Aorta (tissue), 5 donors: ENCODE measurements around the gene EPX. TPM values are rescaled to one million over a fixed set of nuclear protein-coding genes. Genes with fewer than 3 reads are reported as not detected.
A peak's percentile ranks its signal among the peaks of the same experiment; 100 is the strongest.

Experiments
- ATAC-seq: fragments of 200-7000 bp; cut with Tn5 transposase; one replicate; pipeline ENCODE4 v1.9.1; 2022; ENCODE audit warnings: moderate library complexity; ENCODE audit not compliant: low FRiP score
- DNase-seq, 2 donors: peaks; one replicate each; pipeline ENCODE4 v3.0.0-alpha.2; 2020
- H3K27ac ChIP-seq, 2 donors: one replicate each; pipeline ENCODE4 v1.5.1; 2013; ENCODE audit warnings: low read length in 2 of 2, mild to moderate bottlenecking in 2 of 2, moderate library complexity in 2 of 2, control low read depth in 1 of 2, inconsistent platforms in 1 of 2, low read depth in 1 of 2
- H3K27me3 ChIP-seq, 2 donors: one replicate each; pipeline ENCODE4 v1.6.1; 2013; ENCODE audit warnings: control low read depth in 1 of 2, low read length in 1 of 2, mild to moderate bottlenecking in 1 of 2, moderate library complexity in 1 of 2; ENCODE audit not compliant: insufficient read depth in 2 of 2, control insufficient read depth in 1 of 2
- H3K36me3 ChIP-seq, 2 donors: one replicate each; pipeline ENCODE4 v1.6.1; 2013; ENCODE audit warnings: control low read depth in 1 of 2, low read length in 1 of 2, mild to moderate bottlenecking in 1 of 2; ENCODE audit not compliant: insufficient read depth in 2 of 2, control insufficient read depth in 1 of 2
- H3K4me1 ChIP-seq, 2 donors: one replicate each; pipeline ENCODE4 v1.6.1; 2013; ENCODE audit warnings: low read length in 2 of 2, control low read depth in 1 of 2, mild to moderate bottlenecking in 1 of 2, moderate library complexity in 1 of 2; ENCODE audit not compliant: insufficient read depth in 2 of 2, control insufficient read depth in 1 of 2
- H3K4me3 ChIP-seq, 2 donors: one replicate each; pipeline ENCODE4 v1.5.1; 2013; ENCODE audit warnings: low read length in 2 of 2, control low read depth in 1 of 2, mild to moderate bottlenecking in 1 of 2
- H3K9me3 ChIP-seq: one replicate; pipeline ENCODE4 v1.6.1; 2013; ENCODE audit warnings: mild to moderate bottlenecking, low read length; ENCODE audit not compliant: control insufficient read depth
- WGBS, 2 donors: extraction: QIAGEN DNeasy Blood & Tissue Kit; methylation state at CpG; one replicate each; pipeline ENCODE4 v1.1.7; 2013; 5-methylcytosine and 5-hydroxymethylcytosine counted together
- intact Hi-C, 2 donors: fragments of 100-400 bp; cut with DNase I; formaldehyde crosslinking; loops; one replicate each; pipeline versions ENCODE4 v1.14.2 to v1.15.0; 2022
- polyA plus RNA-seq, 2 donors: library from polyadenylated mRNA; stranded (reverse); fragments of 200-250 nt; gene quantifications; one replicate each; pipeline ENCODE4 v1.2.3, GENCODE V29; 2013
- total RNA-seq, 2 donors: library from RNA; stranded (reverse); fragmentation: NEBNext Ultra II Directional; extraction: Animal tissue kit (Norgen Biotek cat#: 25700); gene quantifications; one replicate each; pipeline ENCODE4 v1.2.1, GENCODE V29; 2021
- donor health status: healthy with polysubstance abuse.
- donor health status: Bipolar disorder and iron deficiency.
- donor health status: DM: no; HTN: no; CAD: no.
- donor health status: DM: no; HTN: no; CAD: no.
- donor health status: DM: yes; HTN: yes; CAD: no.

The EPX gene
- total and polyA plus RNA-seq, 4 donors: not detected

- Histone ChIP-seq H3K27me3 (no peaks in the 10 kb centered on the region), H3K4me1 (no peaks in the 10 kb centered on the region), H3K9me3 (peaks cover 2% of the 10 kb centered on the region), H3K36me3 (no peaks in the 10 kb centered on the region), H3K4me3 (peak overlapping the region in 1 of 2 donors; percentile 22), H3K27ac (no peak overlapping the region)
- ATAC-seq (peak; percentile 60), DNase-seq (peak in 1 of 2 donors; percentile 74)
- intact Hi-C loops: no loop called here
- WGBS, 2 donors: 1 to 2% methylated on average over 62 to 65 of the region's 65 CpGs
Measured at GRCh38 chr17:58156839-58157803, 35.4 kb upstream of the EPX start.

GRCh38 chr17:58158181-58158580 lies 34.3 kb upstream of the EPX start:
- no peaks in the 10 kb centered on the region for H3K4me1 ChIP-seq
- intact Hi-C loops: no loop called here
- H3K9me3 ChIP-seq: peaks cover 2% of the 10 kb centered on the region
- DNase-seq (no peak), ATAC-seq (no peak)
- H3K27ac ChIP-seq: no peak overlapping the region
- WGBS, 2 donors: 71 to 77% methylated on average over 2 of the region's 2 CpGs
- no peaks in the 10 kb centered on the region for H3K27me3 ChIP-seq
- H3K4me3 ChIP-seq: no peak overlapping the region
- no peaks in the 10 kb centered on the region for H3K36me3 ChIP-seq

GRCh38 chr17:58161566-58161965 lies 31.0 kb upstream of the EPX start:
- Histone ChIP-seq H3K27me3 (no peaks in the 10 kb centered on the region), H3K27ac (no peak overlapping the region), H3K36me3 (no peaks in the 10 kb centered on the region), H3K4me1 (no peaks in the 10 kb centered on the region), H3K9me3 (no peaks in the 10 kb centered on the region), H3K4me3 (no peak overlapping the region)
- 73 to 79% methylated on average over 3 of the region's 3 CpGs for WGBS, 2 donors
- no peak for ATAC-seq
- intact Hi-C loops: no loop called here
- DNase-seq: no peak

- H3K9me3 ChIP-seq: no peaks in the 10 kb centered on the region
- no peak for DNase-seq
- intact Hi-C loops: no loop called here
- WGBS, 2 donors: 10 to 11% methylated on average over 2 of the region's 2 CpGs
- no peak for ATAC-seq
- no peaks in the 10 kb centered on the region for H3K4me1 ChIP-seq
- no peaks in the 10 kb centered on the region for H3K27me3 ChIP-seq
- H3K36me3 ChIP-seq: no peaks in the 10 kb centered on the region
- no peak overlapping the region for H3K4me3 ChIP-seq
- H3K27ac ChIP-seq: no peak overlapping the region
Measured at GRCh38 chr17:58165981-58166380, 26.5 kb upstream of the EPX start.

GRCh38 chr17:58166682-58167081 lies 25.8 kb upstream of the EPX start, which contains the start of gene OR4D2:
OR4D2 (plus strand) TSS chr17:58166982; CDS start chr17:58169656, 2,674 bp downstream.
- H3K27ac ChIP-seq: no peak within 1 kb of the TSS
- H3K4me1 ChIP-seq: no peaks in the 10 kb centered on the region
- no peaks in the 10 kb centered on the region for H3K27me3 ChIP-seq
- intact Hi-C loops: no loop called here
- H3K36me3 ChIP-seq: no peaks in the 10 kb centered on the region
- no peak for ATAC-seq
- H3K9me3 ChIP-seq: no peaks in the 10 kb centered on the region
- H3K4me3 ChIP-seq: no peak within 1 kb of the TSS
- DNase-seq: no peak
- WGBS, 2 donors: 55 to 56% methylated on average over 6 of the region's 6 CpGs

- Histone ChIP-seq H3K4me3 (no peak overlapping the region), H3K27me3 (no peaks in the 10 kb centered on the region), H3K36me3 (no peaks in the 10 kb centered on the region), H3K4me1 (no peaks in the 10 kb centered on the region), H3K9me3 (no peaks in the 10 kb centered on the region), H3K27ac (no peak overlapping the region)
- ATAC-seq (no peak), DNase-seq (no peak)
- intact Hi-C loops: no loop called here
- 66 to 70% methylated on average over 4 of the region's 4 CpGs for WGBS, 2 donors
Measured at GRCh38 chr17:58170622-58171021, 21.9 kb upstream of the EPX start.

- no peak for ATAC-seq
- WGBS, 2 donors: 33 to 41% methylated on average over 2 of the region's 2 CpGs
Measured at GRCh38 chr17:58172369-58173071, 20.0 kb upstream of the EPX start.

GRCh38 chr17:58174871-58175270 lies 17.7 kb upstream of the EPX start:
- Histone ChIP-seq H3K27ac (no peak overlapping the region), H3K27me3 (no peaks in the 10 kb centered on the region), H3K36me3 (no peaks in the 10 kb centered on the region), H3K4me1 (no peaks in the 10 kb centered on the region), H3K4me3 (no peak overlapping the region), H3K9me3 (no peaks in the 10 kb centered on the region)
- ATAC-seq (no peak), DNase-seq (no peak)
- intact Hi-C loops: no loop called here
- whole genome bisulfite sequencing, 2 donors: 47 to 55% methylated on average over 3 of the region's 3 CpGs

More at GRCh38 chr17:58172369-58173071, 20.0 kb upstream of the EPX start:
- Histone ChIP-seq H3K9me3 (no peaks in the 10 kb centered on the region), H3K27ac (no peak overlapping the region), H3K36me3 (no peaks in the 10 kb centered on the region), H3K4me3 (no peak overlapping the region), H3K4me1 (no peaks in the 10 kb centered on the region), H3K27me3 (no peaks in the 10 kb centered on the region)
- intact Hi-C loops: no loop called here
- no peak for DNase-seq
